Vagina (tissue), 2 donors: ENCODE results near the gene WSB1.

Experiments
- CTCF ChIP-seq, 3 experiments: fragments of 450-650 bp in 2 of 3; fragments of 200-600 bp in 1 of 3; sonication (generic) in 1 of 3; IDR thresholded peaks; one replicate each; pipeline ENCODE4 v1.5.1; 2017 to 2019; ENCODE audit warnings: antibody characterized with exemption in 3 of 3, mild to moderate bottlenecking in 2 of 3, moderate library complexity in 2 of 3
- POLR2AphosphoS5 ChIP-seq, 2 donors: sonication (generic); formaldehyde crosslinking; IDR thresholded peaks; one replicate each; pipeline ENCODE4 v1.9.0; 2017; ENCODE audit warnings: antibody characterized with exemption in 2 of 2, mild to moderate bottlenecking in 2 of 2, low read depth in 1 of 2; ENCODE audit not compliant: insufficient read depth in 1 of 2

- TF ChIP-seq POLR2AphosphoS5 (IDR thresholded peaks at IDR 0.05; ENCODE audit: insufficient read depth in 1 of 2, low read depth in 1 of 2) (no peak), CTCF (IDR thresholded peaks at IDR 0.05) (no peak)
These were observed 47.1 kb downstream of the WSB1 start for GRCh38 chr17:27341041-27341471.
